ENCODE data around the gene F9.

GRCh38 chrX:139533444-139533843 is 2.9 kb downstream of the F9 start:
- no peak for TF ChIP-seq CTCF (IDR thresholded peaks at IDR 0.05)
- no peak for TF ChIP-seq POLR2A (IDR thresholded peaks at IDR 0.05)
